ENCODE data around the gene OAS1. TPM values are rescaled to one million over a fixed set of nuclear protein-coding genes. Genes with fewer than 3 reads are reported as not detected.

Gene OAS1
- polyA plus RNA-seq, 1 donor (not counting 4 experiments of a cell fraction or from before 2014, with no cell fraction given), result 88.3 TPM

DNA sequence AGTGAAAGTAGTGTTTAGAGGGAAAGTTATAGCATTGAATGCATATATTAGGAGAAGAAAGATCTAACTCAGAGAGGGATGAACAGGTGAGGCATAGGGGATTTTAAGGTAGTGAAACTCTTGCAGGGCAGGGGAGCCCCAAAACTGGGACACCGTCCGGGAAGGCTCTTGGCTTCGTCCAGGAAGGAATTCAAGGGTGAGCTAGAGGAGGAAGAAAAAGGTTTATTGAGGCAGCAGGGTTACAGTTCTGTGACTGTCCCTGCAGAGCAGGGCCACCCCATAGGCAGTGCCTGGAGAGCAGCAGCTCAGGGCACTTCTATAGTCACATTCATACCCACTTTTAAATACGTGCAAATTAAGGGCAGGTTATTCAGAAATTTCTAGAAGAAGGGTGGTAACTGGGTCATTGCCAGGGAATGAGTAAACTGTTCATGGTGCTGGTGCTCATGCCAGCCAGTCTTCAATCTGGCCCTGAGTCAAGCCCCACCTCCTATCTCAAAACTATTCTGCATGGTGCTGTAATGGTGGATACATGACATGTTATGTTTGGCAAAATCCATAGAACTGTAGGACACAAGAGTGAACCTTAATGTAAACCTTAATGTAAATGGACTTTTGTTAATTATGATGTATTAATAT is 1.2 kb upstream of the OAS1 start:
- H3K79me2 ChIP-seq (ENCODE audit: control insufficient read depth, insufficient read depth, low read length), result peaks cover 14% of the 10 kb centered on the region
- H4K20me1 ChIP-seq (ENCODE audit: control insufficient read depth, extremely low read depth, insufficient read depth, low read length), result no peaks in the 10 kb centered on the region
- H3K4me2 ChIP-seq (ENCODE audit: control insufficient read depth, extremely low read depth, insufficient read depth, low read depth, low read length), result no peak overlapping the region
- FAIRE-seq (no peak), DNase-seq (ENCODE audit: low read depth, low spot score) (no peak)
- no peaks in the 10 kb centered on the region for H3K9me3 ChIP-seq (ENCODE audit: control insufficient read depth, low read depth, low read length)
- no peak overlapping the region for H2AFZ ChIP-seq (ENCODE audit: control insufficient read depth, low read length)
- H3K36me3 ChIP-seq (ENCODE audit: control insufficient read depth in 2 of 2, extremely low read depth in 1 of 2, insufficient read depth in 2 of 2, low read length in 2 of 2), result peaks cover 0 to 3% of the 10 kb centered on the region in 2 experiments
- H3K4me1 ChIP-seq (ENCODE audit: control insufficient read depth, extremely low read depth, insufficient read depth, low read length), result peaks cover 14% of the 10 kb centered on the region
- dilution Hi-C loops (cut with MboI; ENCODE audit: extremely low pct_ligation_motif_present, low sequenced_read_pairs), result no loop called here
- H3K4me3 ChIP-seq (ENCODE audit: control insufficient read depth in 2 of 3, extremely low read depth in 1 of 3, insufficient read depth in 2 of 3, low read depth in 1 of 3, low read length in 3 of 3), result no peak overlapping the region
- H3K9me1 ChIP-seq (ENCODE audit: control insufficient read depth, extremely low read depth, insufficient read depth, low read length), result no peaks in the 10 kb centered on the region
- TF ChIP-seq EZH2 (IDR thresholded peaks at IDR 0.05; ENCODE audit: low read length), result no peak
- TF ChIP-seq, protein P1, sequence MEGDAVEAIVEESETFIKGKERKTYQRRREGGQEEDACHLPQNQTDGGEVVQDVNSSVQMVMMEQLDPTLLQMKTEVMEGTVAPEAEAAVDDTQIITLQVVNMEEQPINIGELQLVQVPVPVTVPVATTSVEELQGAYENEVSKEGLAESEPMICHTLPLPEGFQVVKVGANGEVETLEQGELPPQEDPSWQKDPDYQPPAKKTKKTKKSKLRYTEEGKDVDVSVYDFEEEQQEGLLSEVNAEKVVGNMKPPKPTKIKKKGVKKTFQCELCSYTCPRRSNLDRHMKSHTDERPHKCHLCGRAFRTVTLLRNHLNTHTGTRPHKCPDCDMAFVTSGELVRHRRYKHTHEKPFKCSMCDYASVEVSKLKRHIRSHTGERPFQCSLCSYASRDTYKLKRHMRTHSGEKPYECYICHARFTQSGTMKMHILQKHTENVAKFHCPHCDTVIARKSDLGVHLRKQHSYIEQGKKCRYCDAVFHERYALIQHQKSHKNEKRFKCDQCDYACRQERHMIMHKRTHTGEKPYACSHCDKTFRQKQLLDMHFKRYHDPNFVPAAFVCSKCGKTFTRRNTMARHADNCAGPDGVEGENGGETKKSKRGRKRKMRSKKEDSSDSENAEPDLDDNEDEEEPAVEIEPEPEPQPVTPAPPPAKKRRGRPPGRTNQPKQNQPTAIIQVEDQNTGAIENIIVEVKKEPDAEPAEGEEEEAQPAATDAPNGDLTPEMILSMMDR (optimal IDR thresholded peaks at IDR 0.05 in 1 of 3, IDR thresholded peaks at IDR 0.05 in 1 of 3, conservative IDR thresholded peaks at IDR 0.05 in 1 of 3; ENCODE audit: extremely low read depth in 1 of 3, insufficient read depth in 2 of 3, low read length in 3 of 3), result no peak
- H3K27me3 ChIP-seq (ENCODE audit: control insufficient read depth, extremely low read depth, insufficient read depth, low read length), result no peaks in the 10 kb centered on the region
- no peak overlapping the region for H3K9ac ChIP-seq (ENCODE audit: control insufficient read depth, extremely low read depth, insufficient read depth, low read length)
- H3K27ac ChIP-seq (ENCODE audit: control insufficient read depth, insufficient read depth, low read length), result no peak overlapping the region

DNA sequence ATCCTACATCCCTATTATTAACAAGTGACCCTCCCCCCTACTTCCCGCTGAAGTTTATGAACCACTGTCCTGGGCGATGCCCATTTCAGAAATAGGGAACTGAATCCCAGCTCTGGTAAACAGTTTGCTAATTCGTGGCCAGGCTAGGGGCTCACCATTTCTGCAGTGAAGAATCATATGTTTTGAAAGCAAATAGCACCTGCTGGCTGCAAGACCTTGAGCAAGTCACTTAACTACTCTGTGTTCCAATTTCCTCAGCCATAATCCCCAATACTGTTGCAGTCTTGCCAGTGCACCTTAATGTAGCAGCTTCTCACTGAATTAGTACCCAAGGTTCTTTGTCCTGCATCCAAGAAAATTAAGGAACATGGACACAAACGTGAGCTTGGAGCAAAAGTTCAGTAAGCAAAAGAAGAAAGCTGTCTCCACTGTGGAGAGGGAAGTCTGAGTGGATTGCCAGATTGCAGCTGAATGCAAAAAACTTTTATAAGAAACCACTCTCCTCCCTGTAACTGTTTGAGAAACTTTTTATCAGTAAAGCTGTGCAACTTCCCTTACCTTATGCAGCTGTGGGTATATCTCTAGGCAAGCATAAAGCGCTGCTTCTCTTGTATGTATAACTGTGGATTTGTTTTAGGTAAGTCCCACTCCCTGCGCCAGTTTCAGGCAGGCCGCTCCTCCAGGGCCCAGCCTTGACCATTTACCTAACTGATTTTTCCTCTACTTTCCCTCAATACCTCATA is 824 bp downstream of the OAS1 start:
- dilution Hi-C loops (cut with MboI; ENCODE audit: extremely low pct_ligation_motif_present, low sequenced_read_pairs), result no loop called here
- peaks cover 14% of the 10 kb centered on the region for H3K4me1 ChIP-seq (ENCODE audit: control insufficient read depth, extremely low read depth, insufficient read depth, low read length)
- H3K36me3 ChIP-seq (ENCODE audit: control insufficient read depth in 2 of 2, extremely low read depth in 1 of 2, insufficient read depth in 2 of 2, low read length in 2 of 2), result peaks cover 0 to 3% of the 10 kb centered on the region in 2 experiments
- H3K9me3 ChIP-seq (ENCODE audit: control insufficient read depth, low read depth, low read length), result no peaks in the 10 kb centered on the region
- H3K4me3 ChIP-seq (ENCODE audit: control insufficient read depth in 2 of 3, extremely low read depth in 1 of 3, insufficient read depth in 2 of 3, low read depth in 1 of 3, low read length in 3 of 3), result peak overlapping the region; percentile 42 to 89 (median 70)
- no peaks in the 10 kb centered on the region for H4K20me1 ChIP-seq (ENCODE audit: control insufficient read depth, extremely low read depth, insufficient read depth, low read length)
- H3K27ac ChIP-seq (ENCODE audit: control insufficient read depth, insufficient read depth, low read length), result no peak overlapping the region
- TF ChIP-seq, protein P1 (optimal IDR thresholded peaks at IDR 0.05 in 1 of 3, IDR thresholded peaks at IDR 0.05 in 1 of 3, conservative IDR thresholded peaks at IDR 0.05 in 1 of 3; ENCODE audit: extremely low read depth in 1 of 3, insufficient read depth in 2 of 3, low read length in 3 of 3), result no peak
- TF ChIP-seq EZH2 (IDR thresholded peaks at IDR 0.05; ENCODE audit: low read length), result no peak
- peaks cover 14% of the 10 kb centered on the region for H3K79me2 ChIP-seq (ENCODE audit: control insufficient read depth, insufficient read depth, low read length)
- FAIRE-seq, result peak; percentile 9
- peak overlapping the region; percentile 95 for H2AFZ ChIP-seq (ENCODE audit: control insufficient read depth, low read length)
- no peaks in the 10 kb centered on the region for H3K27me3 ChIP-seq (ENCODE audit: control insufficient read depth, extremely low read depth, insufficient read depth, low read length)
- peak overlapping the region; percentile 77 for H3K9ac ChIP-seq (ENCODE audit: control insufficient read depth, extremely low read depth, insufficient read depth, low read length)
- H3K4me2 ChIP-seq (ENCODE audit: control insufficient read depth, extremely low read depth, insufficient read depth, low read depth, low read length), result peak overlapping the region; percentile 93
- DNase-seq (ENCODE audit: low read depth, low spot score), result no peak
- H3K9me1 ChIP-seq (ENCODE audit: control insufficient read depth, extremely low read depth, insufficient read depth, low read length), result no peaks in the 10 kb centered on the region
